HEK293T (cell line): ENCODE results near the gene STX1B.

Experiments
- ARNT ChIP-seq: fragments of 450-650 bp; IDR thresholded peaks from 2 replicates; pipeline ENCODE4 v1.6.1; 2017; ENCODE audit warnings: mild to moderate bottlenecking
- ELF4 ChIP-seq: fragments of 450-650 bp; IDR thresholded peaks from 2 replicates; pipeline ENCODE4 v1.6.1; 2017; ENCODE audit warnings: antibody characterized with exemption
- FOXA1 ChIP-seq: fragments of 450-650 bp; IDR thresholded peaks from 2 replicates; pipeline ENCODE4 v1.6.1; 2016; ENCODE audit warnings: mild to moderate bottlenecking
- FOXK2 ChIP-seq: fragments of 450-650 bp; IDR thresholded peaks from 2 replicates; pipeline ENCODE4 v1.6.1; 2016; ENCODE audit warnings: mild to moderate bottlenecking
- FOXM1 ChIP-seq: fragments of 450-650 bp; IDR thresholded peaks from 2 replicates; pipeline ENCODE4 v1.6.1; 2017; ENCODE audit warnings: mild to moderate bottlenecking, borderline replicate concordance
- HDGF ChIP-seq: fragments of 450-650 bp; IDR thresholded peaks from 2 replicates; pipeline ENCODE4 v1.6.1; 2017; ENCODE audit warnings: antibody characterized with exemption, borderline replicate concordance
- NFRKB ChIP-seq: fragments of 450-650 bp; IDR thresholded peaks from 2 replicates; pipeline ENCODE4 v1.6.1; 2016; ENCODE audit warnings: mild to moderate bottlenecking, moderate library complexity
- SP1 ChIP-seq: fragments of 450-650 bp; IDR thresholded peaks from 2 replicates; pipeline ENCODE4 v1.6.1; 2017
- SUZ12 ChIP-seq: fragments of 450-650 bp; IDR thresholded peaks from 2 replicates; pipeline ENCODE4 v1.6.1; 2016; ENCODE audit warnings: mild to moderate bottlenecking
- TARDBP ChIP-seq: fragments of 450-650 bp; IDR thresholded peaks from 2 replicates; pipeline ENCODE4 v1.6.1; 2016
- ZNF384 ChIP-seq: fragments of 450-650 bp; IDR thresholded peaks from 2 replicates; pipeline ENCODE4 v1.6.1; 2016

- TF ChIP-seq SP1 = no peak
- no peak for TF ChIP-seq FOXM1
- TF ChIP-seq SUZ12 = no peak
- no peak for TF ChIP-seq ZNF384
- TF ChIP-seq FOXA1 = no peak
- no peak for TF ChIP-seq FOXK2
- no peak for TF ChIP-seq TARDBP
- no peak for TF ChIP-seq ELF4
- TF ChIP-seq NFRKB = no peak
- TF ChIP-seq ARNT = no peak
- TF ChIP-seq HDGF = no peak
Measured at GRCh38 chr16:30972872-30973271, 37.6 kb downstream of the STX1B start.
